DOHH2 (cell line): ENCODE measurements around the gene CARS2.

Experiments used
- H3F3A ChIP-seq: fragments of 200-600 bp; sonication (generic), shearing (Covaris generic); 2 replicates; pipeline ENCODE4 v1.6.0; 2016; ENCODE audit warnings: antibody characterized with exemption, mild to moderate bottlenecking; ENCODE audit not compliant: control insufficient read depth, insufficient read depth
- H3K27ac ChIP-seq: fragments of 200-600 bp; sonication (generic); 2 replicates; pipeline ENCODE4 v1.5.1; 2014; ENCODE audit warnings: low read depth, mild to moderate bottlenecking, low read length, moderate library complexity
- H3K27me3 ChIP-seq: fragments of 200-600 bp; sonication (generic); 2 replicates; pipeline ENCODE4 v1.6.1; 2014; ENCODE audit warnings: mild to moderate bottlenecking, low read length, mixed read lengths; ENCODE audit not compliant: control insufficient read depth
- H3K36me3 ChIP-seq: fragments of 200-600 bp; sonication (generic); 2 replicates; pipeline ENCODE4 v1.6.1; 2014; ENCODE audit warnings: mild to moderate bottlenecking, low read length, moderate library complexity, mixed read lengths; ENCODE audit not compliant: control insufficient read depth
- H3K4me1 ChIP-seq: fragments of 200-600 bp; sonication (generic); 2 replicates; pipeline ENCODE4 v1.6.1; 2014; ENCODE audit warnings: mild to moderate bottlenecking, low read length, mixed read lengths; ENCODE audit not compliant: control insufficient read depth
- H3K4me2 ChIP-seq: fragments of 200-600 bp; sonication (generic); 2 replicates; pipeline ENCODE4 v1.6.0; 2014; ENCODE audit warnings: mild to moderate bottlenecking, low read length, moderate library complexity
- H3K4me3 ChIP-seq: fragments of 200-600 bp; sonication (generic); 2 replicates; pipeline ENCODE4 v1.5.1; 2014; ENCODE audit warnings: mild to moderate bottlenecking, low read length, mixed read lengths
- H3K79me2 ChIP-seq: fragments of 200-600 bp; sonication (generic); 2 replicates; pipeline ENCODE4 v1.6.1; 2014; ENCODE audit warnings: mild to moderate bottlenecking, low read length, mixed read lengths; ENCODE audit not compliant: control insufficient read depth
- H3K9me2 ChIP-seq: fragments of 200-600 bp; sonication (generic); replicated peaks from 2 replicates; pipeline ENCODE4 v1.6.1; 2014; ENCODE audit warnings: mild to moderate bottlenecking, low read length, mixed read lengths; ENCODE audit not compliant: control insufficient read depth
- H3K9me3 ChIP-seq: fragments of 200-600 bp; sonication (generic); 2 replicates; pipeline ENCODE4 v1.6.1; 2014; ENCODE audit warnings: antibody characterized with exemption, low read length, mixed read lengths; ENCODE audit not compliant: control insufficient read depth, insufficient read depth
- H4K20me1 ChIP-seq: fragments of 200-600 bp; sonication (generic); 2 replicates; pipeline ENCODE4 v1.6.0; 2014; ENCODE audit warnings: low read depth, mild to moderate bottlenecking, antibody characterized with exemption, low read length, moderate library complexity; ENCODE audit not compliant: control insufficient read depth, insufficient read depth
- CTCF ChIP-seq: fragments of 200-600 bp; sonication (generic); IDR thresholded peaks from one replicate; pipeline ENCODE4 v1.5.1; 2014; ENCODE audit warnings: antibody characterized with exemption, mild to moderate bottlenecking, low read depth, low read length; ENCODE audit not compliant: poor library complexity, severe bottlenecking
- EZH2phosphoT487 ChIP-seq: fragments of 200-600 bp; sonication (generic); IDR thresholded peaks from 2 replicates; pipeline ENCODE4 v1.6.1; 2017; ENCODE audit warnings: borderline replicate concordance, mild to moderate bottlenecking, antibody characterized with exemption, low read length, moderate library complexity, mixed read lengths

CARS2 gene

GRCh38 chr13:110638814-110639806, 66.8 kb downstream of the CARS2 start:
- Histone ChIP-seq H3K4me1 (peaks cover 8% of the 10 kb centered on the region; the same call in 1 of the 2 replicates), H3K36me3 (peaks cover 49% of the 10 kb centered on the region), H3K27me3 (no peaks in the 10 kb centered on the region), H3F3A (peaks cover 5% of the 10 kb centered on the region; the same call in 1 of the 2 replicates), H3K4me2 (no peak overlapping the region), H3K79me2 (no peaks in the 10 kb centered on the region), H3K9me2 (no peaks in the 10 kb centered on the region), H3K27ac (no peak overlapping the region), H3K4me3 (no peak overlapping the region), H4K20me1 (no peaks in the 10 kb centered on the region), H3K9me3 (no peaks in the 10 kb centered on the region)
- TF ChIP-seq CTCF, result no peak
- TF ChIP-seq EZH2phosphoT487, result no peak

GRCh38 chr13:110638257-110638656, 67.7 kb downstream of the CARS2 start:
- Histone ChIP-seq H3K4me1 (peaks cover 2% of the 10 kb centered on the region; the same call in 1 of the 2 replicates), H3K9me2 (no peaks in the 10 kb centered on the region), H3F3A (peaks cover 5% of the 10 kb centered on the region; the same call in 1 of the 2 replicates), H3K27me3 (no peaks in the 10 kb centered on the region), H3K4me3 (no peak overlapping the region), H3K27ac (no peak overlapping the region), H3K4me2 (no peak overlapping the region), H4K20me1 (no peaks in the 10 kb centered on the region), H3K36me3 (peaks cover 41% of the 10 kb centered on the region; the same call in 1 of the 2 replicates), H3K79me2 (no peaks in the 10 kb centered on the region), H3K9me3 (no peaks in the 10 kb centered on the region)
- TF ChIP-seq EZH2phosphoT487 (no peak), CTCF (no peak)

- H3K27me3 ChIP-seq, result no peaks in the 10 kb centered on the region
- H4K20me1 ChIP-seq, result no peaks in the 10 kb centered on the region
- H3K27ac ChIP-seq, result no peak overlapping the region
- H3K9me3 ChIP-seq, result no peaks in the 10 kb centered on the region
- no peaks in the 10 kb centered on the region for H3K9me2 ChIP-seq
- H3K4me2 ChIP-seq, result no peak overlapping the region
- no peaks in the 10 kb centered on the region for H3K79me2 ChIP-seq
- peaks cover 5% of the 10 kb centered on the region; the same call in 1 of the 2 replicates for H3F3A ChIP-seq
- TF ChIP-seq CTCF (no peak), EZH2phosphoT487 (no peak)
- H3K4me3 ChIP-seq, result no peak overlapping the region
- H3K4me1 ChIP-seq, result no peaks in the 10 kb centered on the region
- peaks cover 39% of the 10 kb centered on the region; the same call in 1 of the 2 replicates for H3K36me3 ChIP-seq
These were observed 68.2 kb downstream of the CARS2 start for GRCh38 chr13:110637747-110638146.
